GM18517 (cell line): ENCODE measurements around the gene IFITM2.
"Not testable (repeated sequence)": the region's sequence is repeated elsewhere in the genome, so short reads cannot be mapped to it uniquely, and the experiment has no call there.

Experiments used
- ATAC-seq: cut with Tn5 transposase; IDR thresholded peaks from one replicate; pipeline ENCODE4 v1.9.1; 2021; ENCODE audit warnings: mild to moderate bottlenecking, moderate library complexity; ENCODE audit not compliant: unreplicated experiment

Gene IFITM2

DNA sequence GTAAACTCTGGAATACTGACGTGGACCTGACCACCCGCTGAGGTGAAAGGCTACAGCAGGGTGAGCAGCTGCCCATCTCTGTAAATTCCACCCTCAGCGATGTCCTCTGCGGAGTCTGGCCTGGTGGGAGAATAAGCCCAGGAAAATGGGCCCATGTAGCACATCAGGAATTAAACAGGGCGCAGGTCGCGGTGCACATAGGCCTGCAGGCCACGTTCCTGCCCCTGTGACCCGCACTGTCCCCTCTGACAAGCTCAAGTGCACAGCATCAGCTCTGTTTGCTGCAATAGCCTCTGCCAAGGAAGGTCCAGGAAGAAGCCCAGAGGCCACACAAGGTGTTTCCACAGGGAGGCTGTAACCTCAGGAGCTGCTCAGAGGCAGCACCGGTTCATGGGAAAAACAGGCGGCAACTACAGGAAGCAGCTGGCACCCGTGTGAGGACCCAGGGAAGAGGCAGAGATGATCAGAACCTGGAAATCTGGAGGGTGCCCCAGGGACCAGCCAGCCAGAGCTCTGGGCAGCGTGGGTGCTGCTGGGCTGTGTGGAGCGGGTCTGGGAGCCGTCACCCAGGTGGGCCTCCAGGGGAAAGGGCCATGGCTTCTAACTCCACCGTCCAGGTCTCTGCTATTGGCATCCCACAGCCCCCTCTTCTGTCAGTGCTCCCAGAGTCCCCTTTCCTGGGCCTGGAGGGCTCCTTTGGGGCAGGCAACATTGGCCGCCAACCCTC lies 808 bp upstream of the IFITM2 start:
- no peak for ATAC-seq

DNA sequence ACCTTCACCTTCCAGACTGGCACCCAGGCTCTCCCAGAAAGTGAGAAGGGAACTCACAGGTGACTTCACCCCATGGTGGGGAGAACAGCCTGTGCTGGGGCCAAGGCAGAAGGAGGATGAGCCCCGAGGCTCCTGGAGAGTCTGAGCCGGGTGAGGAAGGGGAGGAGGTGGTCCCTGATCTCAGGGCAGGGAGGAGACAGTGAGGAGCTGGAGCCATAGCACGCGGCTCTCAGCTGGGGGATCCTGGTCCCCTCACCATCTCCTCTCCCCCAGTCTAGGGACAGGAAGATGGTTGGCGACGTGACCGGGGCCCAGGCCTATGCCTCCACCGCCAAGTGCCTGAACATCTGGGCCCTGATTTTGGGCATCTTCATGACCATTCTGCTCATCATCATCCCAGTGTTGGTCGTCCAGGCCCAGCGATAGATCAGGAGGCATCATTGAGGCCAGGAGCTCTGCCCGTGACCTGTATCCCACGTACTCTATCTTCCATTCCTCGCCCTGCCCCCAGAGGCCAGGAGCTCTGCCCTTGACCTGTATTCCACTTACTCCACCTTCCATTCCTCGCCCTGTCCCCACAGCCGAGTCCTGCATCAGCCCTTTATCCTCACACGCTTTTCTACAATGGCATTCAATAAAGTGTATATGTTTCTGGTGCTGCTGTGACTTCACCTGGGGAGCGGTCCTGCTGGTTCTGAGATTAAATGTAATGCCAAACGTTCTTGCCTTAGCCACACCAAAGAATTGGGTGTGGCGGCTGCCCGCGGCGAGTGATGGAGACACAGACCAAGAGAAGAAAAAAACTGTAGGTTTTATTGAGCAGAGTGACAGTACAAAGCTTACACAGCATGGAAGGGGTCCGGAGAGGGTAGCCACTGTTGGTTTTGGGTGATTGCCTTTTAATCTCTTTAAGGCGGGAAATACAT lies 1.4 kb downstream of the IFITM2 start:
- ATAC-seq = not testable (repeated sequence)

GRCh38 chr11:309979-310572 lies 2.5 kb downstream of the IFITM2 start:
- not testable (repeated sequence) for ATAC-seq

DNA sequence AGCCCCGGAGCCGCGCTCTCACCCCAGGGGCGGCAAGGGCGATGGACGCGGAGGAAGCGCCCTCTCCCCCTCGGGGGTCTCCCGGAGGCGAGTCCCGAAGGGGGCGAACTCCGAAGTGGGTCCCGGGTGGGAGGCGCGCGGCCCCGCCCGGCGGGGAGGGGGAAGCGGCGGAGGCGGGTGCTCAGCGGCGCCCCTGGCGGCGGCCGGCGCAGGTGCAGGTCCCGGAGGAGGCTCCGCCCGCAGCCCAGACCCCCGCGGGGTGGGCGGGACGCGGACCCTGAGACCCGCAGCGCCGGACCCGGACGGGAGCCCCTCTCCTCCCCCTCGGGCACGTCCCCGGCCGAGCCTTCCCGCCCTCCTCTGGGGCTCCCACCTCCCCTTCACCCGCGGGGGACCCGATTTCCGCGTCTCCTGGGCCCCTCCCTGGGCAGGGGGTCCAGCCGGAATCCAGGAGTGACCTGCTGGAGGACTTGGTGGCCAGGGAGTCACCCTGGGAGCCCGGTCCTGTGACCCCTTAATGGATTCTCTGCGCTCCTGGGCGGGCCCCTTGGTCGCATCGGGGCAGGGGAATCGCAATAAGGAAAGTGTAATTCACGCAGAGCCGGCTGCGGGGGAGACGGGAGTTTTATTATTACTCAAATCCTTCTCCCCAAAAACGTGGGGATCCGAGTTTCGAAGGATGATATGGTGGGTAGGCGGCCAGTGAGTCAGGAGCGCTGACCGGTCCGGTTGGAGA lies 3.6 kb downstream of the IFITM2 start:
- not testable (repeated sequence) for ATAC-seq

GRCh38 chr11:312092-312816 lies 4.6 kb downstream of the IFITM2 start:
- no peak for ATAC-seq

DNA sequence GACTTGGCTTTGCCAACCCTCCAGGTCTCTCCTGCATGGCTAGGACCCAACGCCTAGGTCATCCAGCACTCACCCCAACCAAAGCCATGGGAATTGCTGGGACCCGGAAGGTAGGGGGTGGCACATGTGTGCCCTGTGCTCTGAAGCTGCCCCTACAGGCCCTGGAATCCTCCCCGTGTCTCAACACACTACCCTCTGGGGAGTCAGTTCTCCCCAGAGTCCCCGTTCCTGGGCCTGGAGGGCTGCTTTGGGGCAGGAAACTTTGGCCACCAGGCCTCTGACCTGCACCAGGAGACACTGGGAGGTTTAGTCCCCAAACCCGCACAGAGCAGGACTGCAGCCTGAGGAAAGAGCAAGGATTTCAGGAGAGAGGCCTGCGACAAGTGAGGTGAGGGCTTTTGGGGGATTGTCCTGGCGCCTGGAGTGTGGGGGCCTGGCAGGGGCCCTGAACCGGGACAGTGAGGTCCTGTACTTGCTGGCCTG lies 5.7 kb downstream of the IFITM2 start:
- no peak for ATAC-seq

- ATAC-seq = no peak
These were observed 6.4 kb downstream of the IFITM2 start, which contains the start of gene IFITM1 for GRCh38 chr11:313787-314553. Gene IFITM1 (plus strand): TSS chr11:314040. CDS start chr11:314171, 131 bp downstream.

GRCh38 chr11:314554-314875 lies 6.9 kb downstream of the IFITM2 start:
- not testable (repeated sequence) for ATAC-seq

GRCh38 chr11:315051-315481 lies 7.5 kb downstream of the IFITM2 start:
- ATAC-seq = no peak

DNA sequence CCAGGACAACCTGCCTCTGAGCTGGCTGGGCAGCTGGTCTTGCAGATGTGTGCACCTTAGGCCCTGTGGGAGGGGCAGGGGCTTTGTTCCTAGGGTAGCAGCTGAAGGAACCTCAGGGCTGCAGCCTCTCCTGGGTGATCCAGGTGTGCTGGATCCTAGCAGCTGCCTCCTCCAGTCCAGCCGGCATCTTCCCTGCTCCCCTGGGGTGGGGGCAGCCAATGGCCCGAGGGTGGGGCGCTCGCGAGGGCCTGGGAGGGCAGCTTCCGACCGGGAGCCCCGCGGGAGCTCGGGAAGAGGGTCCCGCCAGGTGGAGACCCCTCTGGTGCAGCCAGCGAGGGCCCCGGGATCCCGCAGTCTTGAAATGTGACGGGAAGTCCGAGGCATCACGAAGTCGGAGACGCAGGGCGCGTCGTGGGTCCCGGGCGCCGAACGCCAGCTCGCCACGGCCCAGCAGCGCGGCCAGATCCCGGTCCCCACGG lies 7.9 kb downstream of the IFITM2 start:
- ATAC-seq = no peak

DNA sequence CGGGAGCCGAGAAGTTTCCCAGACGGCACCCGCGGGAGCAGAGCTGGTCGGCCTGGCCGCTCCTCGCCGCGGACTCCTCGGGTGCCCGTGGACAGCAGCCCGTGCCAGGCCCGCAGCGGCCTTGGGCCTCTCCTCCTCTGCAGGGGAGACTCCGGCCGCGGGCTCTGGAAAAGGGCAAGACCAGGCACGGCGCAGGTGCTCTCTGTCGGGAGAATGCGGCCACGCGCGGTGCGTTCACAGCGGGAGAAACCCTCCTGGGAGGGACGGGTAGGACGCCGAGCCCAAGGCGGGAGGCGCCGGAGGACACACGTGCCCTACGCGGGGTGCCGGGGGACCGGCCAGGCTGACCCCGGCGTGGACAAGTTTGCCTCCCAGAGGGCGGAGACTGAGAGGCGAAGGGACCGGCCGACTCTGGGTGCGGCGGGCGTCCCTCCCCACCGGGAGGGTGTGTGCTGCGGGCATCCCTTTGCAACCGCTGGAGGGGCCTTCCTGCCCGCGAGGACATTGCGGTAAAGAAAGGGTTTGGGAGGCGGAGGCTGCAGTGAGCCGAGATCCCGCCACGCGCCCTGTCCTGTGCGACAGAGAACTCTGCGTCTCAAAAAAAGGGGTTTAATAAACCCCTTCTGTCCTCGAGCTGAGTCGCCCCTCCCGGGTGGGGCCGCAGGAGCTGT lies 8.6 kb downstream of the IFITM2 start:
- no peak for ATAC-seq

GRCh38 chr11:316891-317301 lies 9.3 kb downstream of the IFITM2 start:
- no peak for ATAC-seq

GRCh38 chr11:317668-318404 lies 10.2 kb downstream of the IFITM2 start:
- not testable (repeated sequence) for ATAC-seq

DNA sequence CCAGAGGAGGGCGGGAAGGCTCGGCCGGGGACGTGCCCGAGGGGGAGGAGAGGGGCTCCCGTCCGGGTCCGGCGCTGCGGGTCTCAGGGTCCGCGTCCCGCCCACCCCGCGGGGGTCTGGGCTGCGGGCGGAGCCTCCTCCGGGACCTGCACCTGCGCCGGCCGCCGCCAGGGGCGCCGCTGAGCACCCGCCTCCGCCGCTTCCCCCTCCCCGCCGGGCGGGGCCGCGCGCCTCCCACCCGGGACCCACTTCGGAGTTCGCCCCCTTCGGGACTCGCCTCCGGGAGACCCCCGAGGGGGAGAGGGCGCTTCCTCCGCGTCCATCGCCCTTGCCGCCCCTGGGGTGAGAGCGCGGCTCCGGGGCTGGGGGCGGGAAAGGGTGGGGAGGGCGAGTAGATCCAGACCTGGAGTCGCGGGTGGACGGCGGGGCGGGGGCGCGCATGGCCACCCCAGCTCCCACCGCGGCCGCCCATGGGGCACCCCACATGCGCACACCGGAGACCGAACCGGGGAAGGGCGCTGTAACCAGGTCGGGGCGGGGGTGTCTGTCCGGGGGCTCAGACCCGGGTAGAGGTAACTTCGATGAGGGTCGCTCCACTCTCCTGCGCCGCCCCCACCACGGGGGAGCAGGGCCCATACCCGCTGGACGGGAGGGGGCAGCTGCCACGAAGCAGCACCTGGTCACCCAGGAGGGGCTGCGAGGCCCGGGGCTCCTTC lies 10.9 kb downstream of the IFITM2 start:
- not testable (repeated sequence) for ATAC-seq

- not testable (repeated sequence) for ATAC-seq
These were observed 11.7 kb downstream of the IFITM2 start for GRCh38 chr11:319121-319887.

DNA sequence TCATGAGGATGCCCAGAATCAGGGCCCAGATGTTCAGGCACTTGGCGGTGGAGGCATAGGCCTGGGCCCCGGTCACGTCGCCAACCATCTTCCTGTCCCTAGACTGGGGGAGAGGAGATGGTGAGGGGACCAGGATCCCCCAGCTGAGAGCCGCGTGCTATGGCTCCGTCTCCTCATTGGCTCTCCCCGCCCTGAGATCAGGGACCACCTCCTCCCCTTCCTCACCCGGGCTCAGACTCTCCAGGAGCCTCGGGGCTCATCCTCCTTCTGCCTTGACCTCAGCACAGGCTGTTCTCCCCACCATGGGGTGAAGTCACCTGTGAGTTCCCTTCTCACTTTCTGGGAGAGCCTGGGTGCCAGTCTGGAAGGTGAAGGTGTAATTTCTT lies 12.3 kb downstream of the IFITM2 start:
- ATAC-seq = not testable (repeated sequence)

- no peak for ATAC-seq
These were observed 16.5 kb downstream of the IFITM2 start for GRCh38 chr11:324156-324555.
